Neural progenitor cell (in vitro differentiated cells): ENCODE measurements around the gene DLG2. TPM values are rescaled to one million over a fixed set of nuclear protein-coding genes. Genes with fewer than 3 reads are reported as not detected.

ENCODE experiments used
- DNase-seq: peaks from one replicate; pipeline ENCODE4 v3.0.0-alpha.2; 2016; ENCODE audit warnings: low spot score
- H2AFZ ChIP-seq: fragments of 200-600 bp; sonication (generic); replicated peaks from 2 replicates; pipeline ENCODE4 v1.6.1; 2016; ENCODE audit warnings: antibody characterized with exemption
- H3F3A ChIP-seq: fragments of 200-600 bp; sonication (generic); 2 replicates; pipeline ENCODE4 v1.6.1; 2016; ENCODE audit warnings: antibody characterized with exemption, low read depth
- H3K27ac ChIP-seq: fragments of 200-600 bp; sonication (generic); 2 replicates; pipeline ENCODE4 v1.5.1; 2016; ENCODE audit warnings: mild to moderate bottlenecking
- H3K27me3 ChIP-seq: fragments of 200-600 bp; sonication (generic); 2 replicates; pipeline ENCODE4 v1.6.1; 2016; ENCODE audit warnings: mild to moderate bottlenecking, moderate library complexity
- H3K36me3 ChIP-seq: fragments of 200-600 bp; sonication (generic); 2 replicates; pipeline ENCODE4 v1.5.1; 2016
- H3K4me1 ChIP-seq: fragments of 200-600 bp; sonication (generic); 2 replicates; pipeline ENCODE4 v1.6.1; 2016; ENCODE audit warnings: mixed run types
- H3K4me2 ChIP-seq: fragments of 200-600 bp; sonication (generic); 2 replicates; pipeline ENCODE4 v1.6.1; 2016
- H3K4me3 ChIP-seq: fragments of 200-600 bp; sonication (generic); 2 replicates; pipeline ENCODE4 v1.5.1; 2016
- H3K79me2 ChIP-seq: fragments of 200-600 bp; sonication (generic); 2 replicates; pipeline ENCODE4 v1.6.1; 2016; ENCODE audit warnings: low read depth
- H3K9ac ChIP-seq: fragments of 200-600 bp; sonication (generic); 2 replicates; pipeline ENCODE4 v1.6.1; 2016
- H3K9me3 ChIP-seq: fragments of 200-600 bp; sonication (generic); 2 replicates; pipeline ENCODE4 v1.5.1; 2016; ENCODE audit warnings: low read depth
- H4K20me1 ChIP-seq: fragments of 200-600 bp; sonication (generic); 2 replicates; pipeline ENCODE4 v1.6.1; 2016; ENCODE audit warnings: low read depth
- H3K27ac Mint-ChIP-seq: 3 replicates; pipeline ENCODE4 v1.8.0; 2021; ENCODE audit warnings: mixed read lengths
- H3K27me3 Mint-ChIP-seq: 2 replicates; pipeline ENCODE4 v1.8.0; 2022; ENCODE audit warnings: low read depth, mild to moderate bottlenecking, inconsistent platforms, moderate library complexity, mixed read lengths; ENCODE audit not compliant: insufficient read depth
- H3K36me3 Mint-ChIP-seq: 3 replicates; pipeline ENCODE4 v1.8.0; 2021; ENCODE audit warnings: mixed read lengths
- H3K4me1 Mint-ChIP-seq: 3 replicates; pipeline ENCODE4 v1.8.0; 2021; ENCODE audit warnings: mixed read lengths
- H3K4me3 Mint-ChIP-seq: 3 replicates; pipeline ENCODE4 v1.8.0; 2021; ENCODE audit warnings: mild to moderate bottlenecking, moderate library complexity, mixed read lengths
- H3K9me3 Mint-ChIP-seq: 3 replicates; pipeline ENCODE4 v1.8.0; 2020; ENCODE audit warnings: mixed read lengths
- CTCF ChIP-seq: fragments of 200-600 bp; sonication (generic); IDR thresholded peaks from 2 replicates; pipeline ENCODE4 v1.5.1; 2017; ENCODE audit warnings: antibody characterized with exemption, mild to moderate bottlenecking
- EZH2 ChIP-seq: fragments of 200-600 bp; sonication (generic); IDR thresholded peaks from 2 replicates; pipeline ENCODE4 v1.6.1; 2017; ENCODE audit warnings: antibody characterized with exemption, mild to moderate bottlenecking, moderate library complexity
- EZH2phosphoT487 ChIP-seq: fragments of 200-600 bp; sonication (generic); IDR thresholded peaks from 2 replicates; pipeline ENCODE4 v1.6.1; 2017; ENCODE audit warnings: antibody characterized with exemption
- total RNA-seq: library from RNA; depleted of rRNA; stranded (reverse); fragments of >200 nt; gene quantifications from 2 replicates; pipeline ENCODE4 v1.2.3, GENCODE V29; 2015; ENCODE audit warnings: low replicate concordance

The DLG2 gene
- total RNA-seq, 1 donor from 2014 or later, result 7.5 TPM

- Histone ChIP-seq H3K9me3 (no peaks in the 10 kb centered on the region), H3K36me3 (no peaks in the 10 kb centered on the region), H3K27ac (no peak overlapping the region), H3K27me3 (no peaks in the 10 kb centered on the region), H3K4me3 (no peak overlapping the region), H3K79me2 (no peaks in the 10 kb centered on the region), H2AFZ (no peak overlapping the region), H3K4me2 (no peak overlapping the region), H3K4me1 (no peaks in the 10 kb centered on the region), H4K20me1 (no peaks in the 10 kb centered on the region), H3F3A (no peaks in the 10 kb centered on the region), H3K9ac (no peak overlapping the region)
- Mint-ChIP-seq H3K4me3 (no peak overlapping the region), H3K9me3 (peaks cover 16% of the 10 kb centered on the region), H3K27ac (no peak overlapping the region), H3K27me3 (peaks cover 3% of the 10 kb centered on the region), H3K4me1 (peaks cover 9% of the 10 kb centered on the region), H3K36me3 (no peaks in the 10 kb centered on the region)
- no peak for TF ChIP-seq CTCF
- no peak for TF ChIP-seq EZH2
- TF ChIP-seq EZH2phosphoT487, result no peak
- DNase-seq, result no peak
Observed at GRCh38 chr11:85171648-85172257, 455.4 kb downstream of the DLG2 start.

GRCh38 chr11:85170184-85170583 lies 457.0 kb downstream of the DLG2 start:
- Histone ChIP-seq H3K27ac (no peak overlapping the region), H3K9ac (no peak overlapping the region), H2AFZ (no peak overlapping the region), H4K20me1 (no peaks in the 10 kb centered on the region), H3F3A (no peaks in the 10 kb centered on the region), H3K9me3 (no peaks in the 10 kb centered on the region), H3K4me3 (no peak overlapping the region), H3K4me1 (peaks cover 9% of the 10 kb centered on the region), H3K27me3 (no peaks in the 10 kb centered on the region), H3K36me3 (no peaks in the 10 kb centered on the region), H3K79me2 (no peaks in the 10 kb centered on the region), H3K4me2 (no peak overlapping the region)
- Mint-ChIP-seq H3K4me3 (no peak overlapping the region), H3K36me3 (no peaks in the 10 kb centered on the region), H3K27me3 (peaks cover 3% of the 10 kb centered on the region), H3K4me1 (peaks cover 9% of the 10 kb centered on the region), H3K9me3 (peaks cover 9% of the 10 kb centered on the region), H3K27ac (no peak overlapping the region)
- TF ChIP-seq EZH2phosphoT487 (no peak), EZH2 (no peak), CTCF (no peak)
- no peak for DNase-seq

- H3K4me2 ChIP-seq, result no peak overlapping the region
- Mint-ChIP-seq H3K36me3 (no peaks in the 10 kb centered on the region), H3K4me3 (no peak overlapping the region), H3K27ac (no peak overlapping the region), H3K4me1 (peaks cover 9% of the 10 kb centered on the region), H3K9me3 (peaks cover 4% of the 10 kb centered on the region), H3K27me3 (peaks cover 5% of the 10 kb centered on the region)
- H3K27me3 ChIP-seq, result no peaks in the 10 kb centered on the region
- no peak overlapping the region for H2AFZ ChIP-seq
- H3K27ac ChIP-seq, result no peak overlapping the region
- no peaks in the 10 kb centered on the region for H3K9me3 ChIP-seq
- H3K4me1 ChIP-seq, result peaks cover 9% of the 10 kb centered on the region
- no peaks in the 10 kb centered on the region for H3K79me2 ChIP-seq
- no peak for DNase-seq
- no peaks in the 10 kb centered on the region for H3F3A ChIP-seq
- no peaks in the 10 kb centered on the region for H3K36me3 ChIP-seq
- no peak overlapping the region for H3K4me3 ChIP-seq
- H3K9ac ChIP-seq, result no peak overlapping the region
- H4K20me1 ChIP-seq, result no peaks in the 10 kb centered on the region
- no peak for TF ChIP-seq EZH2phosphoT487
- TF ChIP-seq EZH2, result no peak
- TF ChIP-seq CTCF, result no peak
Observed at GRCh38 chr11:85167471-85167870, 459.7 kb downstream of the DLG2 start.
